GM21576 (cell line): Measurements from ENCODE around the gene DNAH8.

Source experiments
- ATAC-seq: cut with Tn5 transposase; IDR thresholded peaks from one replicate; pipeline ENCODE4 v1.9.1; 2021; ENCODE audit warnings: mild to moderate bottlenecking, moderate library complexity; ENCODE audit not compliant: unreplicated experiment

Gene DNAH8

GRCh38 chr6:38944655-38945279 lies 229.7 kb downstream of the DNAH8 start:
- no peak for ATAC-seq

- no peak for ATAC-seq
Measured at GRCh38 chr6:38955861-38956260, 240.8 kb downstream of the DNAH8 start.

GRCh38 chr6:38957426-38957825 lies 242.3 kb downstream of the DNAH8 start:
- ATAC-seq = no peak

GRCh38 chr6:38959138-38959537 lies 244.0 kb downstream of the DNAH8 start:
- no peak for ATAC-seq

GRCh38 chr6:38968702-38969149 lies 253.6 kb downstream of the DNAH8 start:
- ATAC-seq = no peak

- no peak for ATAC-seq
Measured at GRCh38 chr6:38973178-38974057, 258.3 kb downstream of the DNAH8 start.

- no peak for ATAC-seq
Measured at GRCh38 chr6:38974389-38975151, 259.5 kb downstream of the DNAH8 start.

- ATAC-seq = no peak
Measured at GRCh38 chr6:38975621-38976049, 260.5 kb downstream of the DNAH8 start.

GRCh38 chr6:38976051-38976450 lies 260.9 kb downstream of the DNAH8 start:
- ATAC-seq = no peak

- no peak for ATAC-seq
Measured at GRCh38 chr6:38976801-38977500, 261.8 kb downstream of the DNAH8 start.

- ATAC-seq = no peak
Measured at GRCh38 chr6:38978139-38978704, 263.1 kb downstream of the DNAH8 start.

GRCh38 chr6:38982470-38982869 lies 267.4 kb downstream of the DNAH8 start:
- no peak for ATAC-seq

- no peak for ATAC-seq
Measured at GRCh38 chr6:38984723-38985122, 269.6 kb downstream of the DNAH8 start.

- no peak for ATAC-seq
Measured at GRCh38 chr6:38985839-38986238, 270.7 kb downstream of the DNAH8 start.

- ATAC-seq = no peak
Measured at GRCh38 chr6:38987503-38987902, 272.4 kb downstream of the DNAH8 start.

- ATAC-seq = no peak
Measured at GRCh38 chr6:38988736-38989449, 273.8 kb downstream of the DNAH8 start.

GRCh38 chr6:38990475-38990874 lies 275.4 kb downstream of the DNAH8 start:
- ATAC-seq = no peak

GRCh38 chr6:38996676-38997075 lies 281.6 kb downstream of the DNAH8 start:
- ATAC-seq = no peak

- no peak for ATAC-seq
Measured at GRCh38 chr6:38997128-38997761, 282.1 kb downstream of the DNAH8 start.
